RWPE1 (cell line): ENCODE measurements around the gene NGLY1.

ENCODE experiments used
- CTCF ChIA-PET: fragments of 350-600 bp; sonication (Branson Sonifier 250); formaldehyde crosslinking; extraction: SDS; loops from one replicate; lab custom pipeline; 2021; lab: Yijun Ruan, JAX
- POLR2A ChIA-PET: fragments of 400-600 bp; formaldehyde crosslinking; extraction: SDS; loops from one replicate; lab custom pipeline; 2020; ENCODE audit warnings: antibody characterized with exemption; ENCODE audit not compliant: low non-redundant PET; lab: Yijun Ruan, JAX
- DNase-seq: peaks from one replicate; pipeline ENCODE4 v3.0.0; 2012; ENCODE audit warnings: low spot score
- H3K27ac ChIP-seq: fragments of 450-650 bp; 2 replicates; pipeline ENCODE4 v1.5.1; 2017
- TF ChIP-seq, protein P1 (sequence below): fragments of 450-650 bp; conservative IDR thresholded peaks from 2 replicates; pipeline ENCODE4 v1.5.1; 2017; ENCODE audit warnings: low read depth, mild to moderate bottlenecking

The NGLY1 gene

DNA sequence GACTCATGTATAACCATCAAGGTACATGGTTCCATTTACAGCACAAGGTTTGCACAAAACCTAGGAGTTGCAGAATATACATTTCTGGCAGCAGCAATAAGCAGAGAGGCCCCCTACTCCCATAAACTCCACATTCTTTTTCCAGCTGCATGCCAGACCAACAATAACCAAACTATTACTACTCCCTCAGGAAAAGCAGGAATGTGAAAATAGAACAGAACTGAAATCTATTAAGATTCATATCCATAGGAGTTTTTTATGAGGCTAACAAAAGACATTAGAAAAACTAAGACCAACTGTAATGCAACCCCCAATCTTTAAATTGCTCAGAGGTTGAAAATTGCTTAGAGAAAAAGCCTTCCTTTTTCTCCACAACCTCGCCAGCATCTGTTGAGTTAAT, 90.9 kb downstream of the NGLY1 start:
- TF ChIP-seq, protein P1, sequence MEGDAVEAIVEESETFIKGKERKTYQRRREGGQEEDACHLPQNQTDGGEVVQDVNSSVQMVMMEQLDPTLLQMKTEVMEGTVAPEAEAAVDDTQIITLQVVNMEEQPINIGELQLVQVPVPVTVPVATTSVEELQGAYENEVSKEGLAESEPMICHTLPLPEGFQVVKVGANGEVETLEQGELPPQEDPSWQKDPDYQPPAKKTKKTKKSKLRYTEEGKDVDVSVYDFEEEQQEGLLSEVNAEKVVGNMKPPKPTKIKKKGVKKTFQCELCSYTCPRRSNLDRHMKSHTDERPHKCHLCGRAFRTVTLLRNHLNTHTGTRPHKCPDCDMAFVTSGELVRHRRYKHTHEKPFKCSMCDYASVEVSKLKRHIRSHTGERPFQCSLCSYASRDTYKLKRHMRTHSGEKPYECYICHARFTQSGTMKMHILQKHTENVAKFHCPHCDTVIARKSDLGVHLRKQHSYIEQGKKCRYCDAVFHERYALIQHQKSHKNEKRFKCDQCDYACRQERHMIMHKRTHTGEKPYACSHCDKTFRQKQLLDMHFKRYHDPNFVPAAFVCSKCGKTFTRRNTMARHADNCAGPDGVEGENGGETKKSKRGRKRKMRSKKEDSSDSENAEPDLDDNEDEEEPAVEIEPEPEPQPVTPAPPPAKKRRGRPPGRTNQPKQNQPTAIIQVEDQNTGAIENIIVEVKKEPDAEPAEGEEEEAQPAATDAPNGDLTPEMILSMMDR: no peak
- DNase-seq: no peak
- CTCF ChIA-PET: no interaction called here
- POLR2A ChIA-PET: no interaction called here
- H3K27ac ChIP-seq: no peak overlapping the region

DNA sequence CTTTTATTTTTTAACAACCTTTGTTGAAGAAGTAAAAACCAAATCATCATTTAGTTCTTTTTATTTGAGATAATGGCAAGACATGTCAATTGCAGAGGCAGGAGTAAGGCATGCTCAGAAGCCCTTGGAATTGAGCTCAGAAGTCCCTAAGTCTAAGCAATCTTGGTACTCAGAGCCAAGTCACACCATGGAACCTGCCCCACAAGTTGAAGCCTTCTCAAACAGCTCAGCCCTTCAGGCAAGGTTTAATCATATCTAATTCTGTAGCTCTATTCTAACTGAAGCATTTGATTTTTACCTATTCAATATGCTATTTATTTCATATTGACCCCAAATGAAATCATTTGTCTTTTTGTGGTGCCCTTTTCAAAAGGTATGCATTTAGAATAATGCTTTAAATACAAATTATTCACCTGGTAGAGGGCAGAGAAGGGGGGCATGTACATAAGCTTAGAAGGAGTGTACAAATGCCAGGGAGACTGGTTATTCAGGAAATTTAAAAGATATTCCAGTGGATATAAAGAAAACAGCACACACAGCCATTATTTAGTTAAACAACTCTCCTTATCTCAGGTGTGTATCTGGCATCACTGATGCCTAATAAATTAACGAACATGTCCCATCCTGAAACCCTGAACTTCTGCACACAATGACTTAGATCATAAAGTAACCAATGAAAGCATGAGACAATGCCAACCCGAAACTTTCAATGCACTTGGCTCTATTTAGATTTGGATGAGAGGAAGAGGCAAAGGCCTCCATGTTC, 92.3 kb downstream of the NGLY1 start:
- ChIA-PET POLR2A (no interaction called here), CTCF (interaction anchor here (0.6 to 0.7 kb wide), 2 partner anchors 227 to 1576 kb away, joined by 3 to 4 read pairs; no protein-coding TSS in a partner anchor)
- DNase-seq: no peak
- TF ChIP-seq, protein P1: no peak
- H3K27ac ChIP-seq: no peak overlapping the region

DNA sequence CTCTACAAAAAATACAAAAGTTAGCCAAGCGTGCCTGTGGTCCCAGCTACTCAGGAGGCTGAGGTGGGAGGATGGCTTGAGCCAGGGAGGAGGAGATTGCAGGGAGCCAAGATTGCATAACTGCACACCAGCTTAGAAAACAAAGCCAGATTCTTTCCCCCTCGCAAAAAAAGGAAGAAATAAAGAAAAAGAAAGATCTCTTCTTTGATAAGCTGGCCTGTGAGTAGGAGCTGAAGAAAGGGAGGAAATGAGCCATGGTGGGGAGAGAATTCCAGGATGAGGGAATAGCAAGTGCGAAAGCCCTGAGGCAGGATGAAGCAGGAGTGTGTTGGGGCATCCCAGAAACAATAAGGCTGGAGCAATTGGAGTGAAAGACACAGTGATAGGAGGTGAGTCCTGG, 94.0 kb downstream of the NGLY1 start:
- no peak overlapping the region for H3K27ac ChIP-seq
- POLR2A ChIA-PET: no interaction called here
- DNase-seq: no peak
- CTCF ChIA-PET: interaction anchor here (0.6 kb wide), 1 partner anchor 27 kb away, joined by 4 read pairs; no protein-coding TSS in a partner anchor
- TF ChIP-seq, protein P1: no peak

DNA sequence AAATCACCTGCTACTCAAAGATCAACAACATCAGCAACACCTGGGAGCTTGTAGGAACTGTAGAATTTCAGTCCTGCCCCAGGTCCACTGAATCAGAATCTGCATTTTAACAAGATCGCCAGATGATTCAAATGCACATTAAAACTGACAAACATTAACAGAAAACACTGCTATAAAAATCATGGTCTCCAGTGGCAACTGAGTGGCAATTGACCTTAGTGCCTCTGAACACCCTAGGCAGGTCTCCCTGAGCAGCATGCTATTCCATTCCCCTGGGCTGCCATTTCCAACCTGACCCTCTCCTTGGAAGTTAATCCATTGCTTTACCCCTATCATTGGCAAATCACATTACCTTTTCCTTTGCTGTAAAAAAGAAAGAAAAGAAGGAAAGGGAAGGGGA, 95.5 kb downstream of the NGLY1 start:
- no peak for DNase-seq
- TF ChIP-seq, protein P1: no peak
- ChIA-PET CTCF (interaction anchor here (0.6 kb wide), 1 partner anchor 274 kb away, joined by 4 read pairs; no protein-coding TSS in a partner anchor), POLR2A (no interaction called here)
- H3K27ac ChIP-seq: no peak overlapping the region

DNA sequence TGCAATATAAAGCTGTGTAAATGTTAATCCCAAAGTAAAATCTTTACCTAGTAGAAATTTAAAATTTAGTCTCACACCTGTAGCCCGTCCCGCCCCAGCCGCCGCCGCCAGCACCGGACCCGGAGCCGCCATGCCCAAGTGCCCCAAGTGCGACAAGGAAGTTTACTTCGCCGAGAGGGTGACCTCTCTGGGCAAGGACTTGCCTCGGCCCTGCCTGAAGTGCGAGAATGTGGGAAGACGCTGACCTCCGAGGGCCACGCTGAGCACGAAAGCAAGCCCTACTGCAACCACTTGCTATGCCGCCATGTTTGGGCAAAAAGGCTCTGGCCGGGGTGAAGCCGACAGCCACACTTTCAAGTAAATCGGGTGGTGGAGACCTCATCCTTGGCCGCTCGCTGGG, 96.5 kb downstream of the NGLY1 start:
- DNase-seq: no peak
- ChIA-PET POLR2A (no interaction called here), CTCF (no interaction called here)
- no peak overlapping the region for H3K27ac ChIP-seq
- TF ChIP-seq, protein P1: no peak

DNA sequence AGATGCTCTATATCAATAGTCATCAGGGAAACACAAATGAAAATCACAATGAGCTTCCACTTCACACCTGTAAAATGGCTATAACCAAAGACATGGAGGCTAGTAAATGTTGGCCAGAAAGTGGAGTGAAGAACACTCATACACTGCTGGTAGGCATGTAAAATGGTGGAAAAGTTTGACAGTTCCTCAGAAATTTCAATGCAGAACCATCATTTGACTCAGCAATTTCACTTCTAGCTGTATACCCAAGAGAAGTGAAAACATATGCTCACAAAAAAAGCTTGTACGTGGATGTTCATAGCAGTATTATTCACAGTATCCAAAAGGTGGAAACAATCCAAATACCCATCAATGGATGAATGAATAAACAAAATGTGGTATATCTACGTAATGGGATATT, 99.4 kb downstream of the NGLY1 start:
- H3K27ac ChIP-seq: no peak overlapping the region
- DNase-seq: no peak
- POLR2A ChIA-PET: no interaction called here
- TF ChIP-seq, protein P1: no peak
- CTCF ChIA-PET: no interaction called here
